H1 (cell line): Measurements from ENCODE around the gene AMPD1. TPM values are rescaled to one million over a fixed set of nuclear protein-coding genes. Genes with fewer than 3 reads are reported as not detected.

Experiments used
- CTCF ChIA-PET: fragments of 300-600 bp; sonication (Branson Sonifier 250); formaldehyde crosslinking; loops from one replicate; lab custom pipeline; 2021; ENCODE audit not compliant: partially characterized antibody; lab: Charles Lee
- POLR2A ChIA-PET: fragments of 300-600 bp; sonication (Branson Sonifier 250); formaldehyde crosslinking; loops from one replicate; lab custom pipeline; 2021; ENCODE audit warnings: inconsistent platforms; ENCODE audit not compliant: partially characterized antibody; lab: Charles Lee
- DNase-seq, 2 experiments: peaks; one replicate each; pipeline versions ENCODE4 v3.0.0 to v3.0.0-alpha.2; 2010 to 2022; ENCODE audit warnings: low spot score in 2 of 2, low read depth in 1 of 2, mixed read lengths in 1 of 2
- FAIRE-seq: peaks from 2 replicates; lab custom pipeline; 2011; peaks lifted over from hg19 to GRCh38; lab: Jason Lieb, UNC
- H2AFZ ChIP-seq: 2 replicates; pipeline ENCODE4 v1.8.1; 2012; ENCODE audit warnings: low read length, inconsistent platforms
- H2AK5ac ChIP-seq: 2 replicates; pipeline ENCODE4 v1.6.1; 2013; ENCODE audit warnings: low read depth, low read length
- H2BK120ac ChIP-seq: replicated peaks from 2 replicates; pipeline ENCODE3; 2013; ENCODE audit warnings: low read depth, low read length, inconsistent platforms
- H2BK12ac ChIP-seq: 2 replicates; pipeline ENCODE4 v1.6.1; 2013; ENCODE audit warnings: low read depth, low read length
- H2BK15ac ChIP-seq: 2 replicates; pipeline ENCODE4 v1.6.1; 2013; ENCODE audit warnings: low read length
- H2BK20ac ChIP-seq: 2 replicates; pipeline ENCODE4 v1.6.1; 2013; ENCODE audit warnings: low read length
- H2BK5ac ChIP-seq: 2 replicates; pipeline ENCODE4 v1.6.1; 2013; ENCODE audit warnings: low read depth, low read length
- H3K14ac ChIP-seq: 2 replicates; pipeline ENCODE4 v1.6.1; 2013; ENCODE audit warnings: inconsistent platforms; ENCODE audit not compliant: insufficient read length
- H3K18ac ChIP-seq: 2 replicates; pipeline ENCODE4 v1.6.1; 2013; ENCODE audit warnings: low read length; ENCODE audit errors: extremely low read depth
- H3K23ac ChIP-seq: 2 replicates; pipeline ENCODE4 v1.6.1; 2013; ENCODE audit warnings: inconsistent platforms; ENCODE audit not compliant: insufficient read length
- H3K23me2 ChIP-seq: 2 replicates; pipeline ENCODE4 v1.6.1; 2013; ENCODE audit warnings: low read depth, low read length
- H3K27ac ChIP-seq: 2 replicates; pipeline ENCODE4 v1.6.1; 2011; ENCODE audit warnings: low read depth, low read length, inconsistent platforms
- H3K27me3 ChIP-seq, 4 experiments: replicated peaks in 1 of 4; 1 replicate in 1 of 4; 2 replicates in 3 of 4; pipeline versions ENCODE4 v1.6.1 to v1.8.1; 2011 to 2013; ENCODE audit warnings: low read length in 3 of 4, mild to moderate bottlenecking in 3 of 4, inconsistent platforms in 2 of 4, mixed read lengths in 2 of 4, moderate library complexity in 1 of 4; ENCODE audit not compliant: control insufficient read depth in 3 of 4, insufficient read depth in 3 of 4; ENCODE audit errors: extremely low read depth in 1 of 4
- H3K36me3 ChIP-seq, 4 experiments: 2 replicates each; pipeline versions ENCODE4 v1.6.1 to v1.8.1; 2011 to 2013; ENCODE audit warnings: mild to moderate bottlenecking in 4 of 4, low read length in 3 of 4, moderate library complexity in 2 of 4, control low read depth in 1 of 4, inconsistent platforms in 1 of 4; ENCODE audit not compliant: insufficient read depth in 4 of 4, control insufficient read depth in 2 of 4
- H3K4ac ChIP-seq: replicated peaks from 2 replicates; pipeline ENCODE3; 2013; ENCODE audit warnings: low read length, low read depth, mixed read lengths, inconsistent platforms; ENCODE audit not compliant: insufficient read length
- H3K4me1 ChIP-seq, 4 experiments: replicated peaks in 1 of 4; 1 replicate in 1 of 4; 2 replicates in 3 of 4; pipeline versions ENCODE4 v1.6.1 to v1.8.1; 2011 to 2013; ENCODE audit warnings: low read length in 3 of 4, inconsistent platforms in 2 of 4, mixed read lengths in 1 of 4; ENCODE audit not compliant: insufficient read depth in 4 of 4, control insufficient read depth in 3 of 4
- H3K4me2 ChIP-seq, 2 experiments: 2 replicates each; pipeline versions ENCODE4 v1.6.1 to v1.8.1; 2011 to 2013; ENCODE audit warnings: low read depth in 2 of 2, low read length in 2 of 2, control low read depth in 1 of 2, inconsistent platforms in 1 of 2, mild to moderate bottlenecking in 1 of 2; ENCODE audit not compliant: insufficient read depth in 1 of 2
- H3K4me3 ChIP-seq, 4 experiments: fragments of 200-600, 300-600 bp in 1 of 4; sonication (generic), shearing (Covaris generic), sonication (Bioruptor Twin) in 1 of 4; 2 replicates each; pipeline versions ENCODE4 v1.5.1 to v1.8.1; 2011 to 2016; ENCODE audit warnings: low read length in 4 of 4, low read depth in 3 of 4, control low read depth in 2 of 4, inconsistent platforms in 2 of 4, mild to moderate bottlenecking in 2 of 4, mixed read lengths in 1 of 4, moderate library complexity in 1 of 4; ENCODE audit not compliant: insufficient read depth in 2 of 4; ENCODE audit errors: extremely low read depth in 1 of 4
- H3K56ac ChIP-seq: replicated peaks from 2 replicates; pipeline ENCODE3; 2013; ENCODE audit warnings: low read depth, mild to moderate bottlenecking, mixed read lengths, low read length, inconsistent platforms; ENCODE audit not compliant: insufficient read length
- H3K79me1 ChIP-seq: 2 replicates; pipeline ENCODE4 v1.6.1; 2013; ENCODE audit warnings: low read depth, low read length, control low read depth
- H3K79me2 ChIP-seq, 2 experiments: 2 replicates each; pipeline versions ENCODE4 v1.6.1 to v1.8.1; 2012 to 2013; ENCODE audit warnings: low read length in 2 of 2, mild to moderate bottlenecking in 2 of 2, inconsistent platforms in 1 of 2; ENCODE audit not compliant: insufficient read depth in 2 of 2, control insufficient read depth in 1 of 2
- H3K9ac ChIP-seq, 4 experiments: replicated peaks in 1 of 4; 1 replicate in 1 of 4; 2 replicates in 3 of 4; pipeline versions ENCODE4 v1.6.1 to v1.8.1; 2011 to 2013; ENCODE audit warnings: low read depth in 3 of 4, low read length in 3 of 4, control low read depth in 2 of 4, mild to moderate bottlenecking in 2 of 4, moderate library complexity in 2 of 4, inconsistent platforms in 1 of 4; ENCODE audit errors: extremely low read depth in 1 of 4
- H3K9me3 ChIP-seq, 2 experiments: 2 replicates each; pipeline versions ENCODE4 v1.6.1 to v1.8.1; 2012 to 2013; ENCODE audit warnings: mild to moderate bottlenecking in 2 of 2, moderate library complexity in 2 of 2, control low read depth in 1 of 2, inconsistent platforms in 1 of 2, low read depth in 1 of 2, low read length in 1 of 2, mixed read lengths in 1 of 2; ENCODE audit not compliant: insufficient read depth in 2 of 2
- H4K20me1 ChIP-seq, 2 experiments: replicated peaks in 1 of 2; 2 replicates each; pipeline versions ENCODE3 to v1.8.1; 2011 to 2013; ENCODE audit warnings: inconsistent platforms in 2 of 2, low read length in 2 of 2, mild to moderate bottlenecking in 1 of 2; ENCODE audit not compliant: insufficient read depth in 2 of 2, control insufficient read depth in 1 of 2
- H4K5ac ChIP-seq: 2 replicates; pipeline ENCODE4 v1.6.1; 2013; ENCODE audit warnings: low read length, low read depth, mixed read lengths, inconsistent platforms; ENCODE audit not compliant: insufficient read length
- H4K8ac ChIP-seq: 2 replicates; pipeline ENCODE4 v1.8.0; 2013; ENCODE audit warnings: mild to moderate bottlenecking, moderate library complexity, low read length, inconsistent platforms; ENCODE audit not compliant: insufficient read depth; ENCODE audit errors: extremely low read depth
- H4K91ac ChIP-seq: replicated peaks from 2 replicates; pipeline ENCODE3; 2013; ENCODE audit warnings: low read length, mixed read lengths, inconsistent platforms; ENCODE audit not compliant: insufficient read length
- EZH2 ChIP-seq: fragments of 200-600 bp; sonication (generic); IDR thresholded peaks from 2 replicates; pipeline ENCODE4 v1.7.1; 2012; ENCODE audit warnings: low read depth, mild to moderate bottlenecking, moderate library complexity, low read length, inconsistent platforms; ENCODE audit not compliant: severe bottlenecking
- KDM1A ChIP-seq: fragments of 200-600, 300-600 bp; sonication (generic); IDR thresholded peaks from 2 replicates; pipeline ENCODE4 v1.7.1; 2016; ENCODE audit warnings: mild to moderate bottlenecking, low read length, borderline replicate concordance
- KDM4A ChIP-seq: IDR thresholded peaks from one replicate; pipeline ENCODE4 v1.7.1; 2012; ENCODE audit warnings: low read depth, mild to moderate bottlenecking, moderate library complexity, low read length, inconsistent platforms; ENCODE audit not compliant: severe bottlenecking
- POU5F1 ChIP-seq: IDR thresholded peaks from 2 replicates; pipeline ENCODE4 v1.6.1; 2011; ENCODE audit warnings: low read depth, mild to moderate bottlenecking, low read length, moderate library complexity
- RAD21 ChIP-seq, 2 experiments: IDR thresholded peaks in 1 of 2; conservative IDR thresholded peaks in 1 of 2; 2 replicates each; pipeline ENCODE4 v1.6.1; 2011; ENCODE audit warnings: low read depth in 2 of 2, low read length in 2 of 2, improper control_type of control experiment in 1 of 2, inconsistent platforms in 1 of 2, mild to moderate bottlenecking in 1 of 2, moderate library complexity in 1 of 2
- SP1 ChIP-seq: IDR thresholded peaks from 2 replicates; pipeline ENCODE4 v1.6.1; 2011; ENCODE audit warnings: low read depth, low read length
- TCF12 ChIP-seq: IDR thresholded peaks from 2 replicates; pipeline ENCODE4 v1.6.1; 2011; ENCODE audit warnings: low read depth, mild to moderate bottlenecking, low read length
- WGBS, 2 experiments: shearing (Covaris generic) in 1 of 2; methylation state at CpG; one replicate each; pipeline versions ENCODE4 v1.1.6 to v1.1.7; 2013 to 2015; ENCODE audit warnings: low lambda C conversion rate in 2 of 2, mixed read lengths in 2 of 2, inconsistent platforms in 1 of 2, low coverage in 1 of 2, missing lambda C conversion rate in 1 of 2; ENCODE audit not compliant: insufficient replicate concordance in 2 of 2, insufficient coverage in 1 of 2, insufficient read length in 1 of 2; ENCODE audit errors: extremely low coverage in 1 of 2, missing lambda C conversion rate in 1 of 2; 5-methylcytosine and 5-hydroxymethylcytosine counted together
- polyA plus RNA-seq, 7 experiments: library from polyadenylated mRNA; depleted of rRNA in 3 of 7; stranded (reverse) in 5 of 7; unstranded in 2 of 7; fragments of >200 nt in 5 of 7; fragments of 200-250 nt in 2 of 7; gene quantifications; 1 replicate in 5 of 7; 2 replicates in 1 of 7; 4 replicates in 1 of 7; pipeline versions ENCODE4 v1.2.1 to v1.2.3, GENCODE V29; 2011 to 2013; ENCODE audit warnings: missing spikeins in 2 of 7, mixed read lengths in 2 of 7
- total RNA-seq: library from RNA; stranded (reverse); fragmentation: NEBNext Ultra II Directional; extraction: Animal tissue kit (Norgen Biotek cat#: 25700); gene quantifications from 2 replicates; pipeline ENCODE4 v1.2.1, GENCODE V29; 2021

AMPD1 gene
- total and polyA plus RNA-seq, 2 of the 8 experiments (the other 6 are each of a cell fraction or from before 2014, with no cell fraction given) = not detected

GRCh38 chr1:114725230-114725629 lies 29.9 kb upstream of the AMPD1 start:
- Histone ChIP-seq H3K27ac (no peak overlapping the region), H4K8ac (no peak overlapping the region), H3K56ac (no peak overlapping the region), H4K91ac (no peak overlapping the region), H2AK5ac (no peak overlapping the region), H4K5ac (no peak overlapping the region), H3K4me3 (no peak overlapping the region), H3K14ac (no peak overlapping the region), H3K79me1 (no peaks in the 10 kb centered on the region), H3K36me3 (peaks cover 36 to 97% (median 85%) of the 10 kb centered on the region in 4 experiments), H4K20me1 (peaks cover 0 to 3% of the 10 kb centered on the region in 2 experiments), H3K4me2 (no peak overlapping the region), H2BK120ac (no peak overlapping the region), H2BK20ac (no peak overlapping the region), H2BK12ac (no peak overlapping the region), H3K23ac (no peak overlapping the region), H3K18ac (no peak overlapping the region), H3K4ac (no peak overlapping the region), H2BK15ac (no peak overlapping the region), H2BK5ac (no peak overlapping the region), H3K9me3 (no peaks in the 10 kb centered on the region), H3K23me2 (no peaks in the 10 kb centered on the region), H3K79me2 (peaks cover 0 to 6% of the 10 kb centered on the region in 2 experiments; a peak in 1 of 4 replicates), H3K9ac (no peak overlapping the region), H3K27me3 (no peaks in the 10 kb centered on the region), H3K4me1 (no peaks in the 10 kb centered on the region), H2AFZ (no peak overlapping the region)
- DNase-seq (no peak), FAIRE-seq (no peak)
- WGBS, 2 experiments = 81% methylated on average over 1 of the region's 1 CpG; no CpG with 5 or more reads in 1 of the 2 experiments
- TF ChIP-seq RAD21 (IDR thresholded peaks at IDR 0.05 in 1 of 2, conservative IDR thresholded peaks at IDR 0.05 in 1 of 2; ENCODE audit: low read depth in 2 of 2, low read length in 2 of 2) (no peak), KDM4A (no peak), TCF12 (no peak), KDM1A (no peak), POU5F1 (no peak), EZH2 (no peak), SP1 (no peak)
- CTCF ChIA-PET = no interaction called here
- POLR2A ChIA-PET = no interaction called here
